ENCODE results near the gene MAD1L1. TPM values are rescaled to one million over a fixed set of nuclear protein-coding genes. Genes with fewer than 3 reads are reported as not detected.
A peak's percentile ranks its signal among the peaks of the same experiment; 100 is the strongest.

Gene MAD1L1
- total and polyA plus RNA-seq, 10 donors, result 47.3 to 118 (median 68.2) TPM

GRCh38 chr7:2225830-2226229 is 6.9 kb downstream of the MAD1L1 start:
- intact Hi-C loops (cut with DNase I; ENCODE audit: low total_unique reads), result no loop called here
- TF ChIP-seq POLR2A (IDR thresholded peaks at IDR 0.05), result no peak
- TF ChIP-seq POLR2AphosphoS5 (IDR thresholded peaks at IDR 0.05), result no peak
- TF ChIP-seq CTCF (IDR thresholded peaks at IDR 0.05 in 8 of 11, conservative IDR thresholded peaks at IDR 0.05 in 3 of 11), result no peak
- H3K4me1 ChIP-seq, result peaks cover under 1 to 43% (median 20%) of the 10 kb centered on the region in 6 donors
- no peak overlapping the region for H3K4me3 ChIP-seq
- WGBS, 5 donors, result 93 to 98% (median 95%) methylated on average over 13 of the region's 13 CpGs
- peaks cover 3 to 97% (median 60%) of the 10 kb centered on the region in 6 donors for H3K36me3 ChIP-seq
- H3K27me3 ChIP-seq (replicated peaks in 1 of 7), result no peaks in the 10 kb centered on the region
- no peak overlapping the region for H3K27ac ChIP-seq
- no peak for DNase-seq
- H3K9me3 ChIP-seq, result no peaks in the 10 kb centered on the region

DNA sequence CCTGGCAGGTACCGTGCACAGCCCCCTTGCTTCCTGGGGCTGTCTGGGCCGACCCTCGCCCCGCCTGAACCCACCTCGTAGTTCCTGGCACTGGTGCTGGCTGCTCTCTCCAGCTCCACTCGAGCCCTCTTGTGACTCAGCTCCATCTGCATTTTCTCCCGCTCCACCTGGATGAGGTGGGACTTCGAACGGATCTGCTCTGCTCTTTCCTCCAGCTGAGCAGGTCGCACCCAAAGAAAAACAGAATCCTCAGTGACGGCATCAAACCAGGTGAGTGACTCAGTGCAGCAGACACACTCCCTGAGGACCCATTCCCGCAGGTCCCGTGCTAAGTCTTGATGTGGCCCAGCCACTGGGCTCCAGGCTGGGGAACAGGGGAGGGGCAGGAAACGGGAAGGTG is 7.4 kb downstream of the MAD1L1 start:
- Histone ChIP-seq H3K36me3 (peaks cover 3 to 100% (median 65%) of the 10 kb centered on the region in 6 donors), H3K27me3 (replicated peaks in 1 of 7) (no peaks in the 10 kb centered on the region), H3K4me3 (no peak overlapping the region), H3K9me3 (no peaks in the 10 kb centered on the region), H3K4me1 (peaks cover 0 to 38% (median 15%) of the 10 kb centered on the region in 6 donors), H3K27ac (peak overlapping the region in 2 of 8 donors; percentile 34 to 60)
- intact Hi-C loops (cut with DNase I; ENCODE audit: low total_unique reads), result no loop called here
- TF ChIP-seq CTCF (IDR thresholded peaks at IDR 0.05 in 8 of 11, conservative IDR thresholded peaks at IDR 0.05 in 3 of 11) (no peak), POLR2A (IDR thresholded peaks at IDR 0.05) (no peak)
- 89 to 95% (median 94%) methylated on average over 14 of the region's 14 CpGs for WGBS, 5 donors
- DNase-seq, result no peak

DNA sequence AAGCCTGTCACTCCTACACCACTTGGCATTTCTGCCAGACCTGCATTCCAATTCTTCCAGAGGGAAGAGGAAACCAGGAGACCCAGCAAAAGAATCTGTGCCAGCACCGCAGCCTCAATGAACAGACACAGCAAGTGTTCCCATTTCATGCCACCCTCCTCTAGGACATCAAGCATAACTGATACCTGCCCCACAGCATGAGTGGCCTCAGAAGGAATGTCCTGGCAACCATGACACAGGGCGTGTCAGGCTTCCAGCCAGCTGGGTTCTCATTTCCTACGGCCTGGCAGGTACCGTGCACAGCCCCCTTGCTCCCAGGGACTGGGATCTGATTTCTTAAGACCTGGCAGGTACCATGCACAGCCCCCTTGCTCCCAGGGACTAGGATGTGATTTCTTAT is 7.8 kb downstream of the MAD1L1 start:
- no peaks in the 10 kb centered on the region for H3K9me3 ChIP-seq
- H3K27ac ChIP-seq, result peak overlapping the region in 5 of 8 donors; percentile 18 to 60 (median 34)
- peaks cover 3 to 100% (median 67%) of the 10 kb centered on the region in 6 donors for H3K36me3 ChIP-seq
- no peak overlapping the region for H3K4me3 ChIP-seq
- TF ChIP-seq POLR2AphosphoS5 (IDR thresholded peaks at IDR 0.05), result no peak
- TF ChIP-seq POLR2A (IDR thresholded peaks at IDR 0.05), result no peak
- no peak for TF ChIP-seq CTCF (IDR thresholded peaks at IDR 0.05 in 8 of 11, conservative IDR thresholded peaks at IDR 0.05 in 3 of 11)
- no peaks in the 10 kb centered on the region for H3K27me3 ChIP-seq (replicated peaks in 1 of 7)
- intact Hi-C loops (cut with DNase I; ENCODE audit: low total_unique reads), result no loop called here
- peaks cover 0 to 34% (median 12%) of the 10 kb centered on the region in 6 donors for H3K4me1 ChIP-seq
- DNase-seq, result no peak
- WGBS, 5 donors, result 65 to 84% (median 79%) methylated on average over 4 of the region's 4 CpGs

GRCh38 chr7:2224491-2224928 is 8.2 kb downstream of the MAD1L1 start:
- TF ChIP-seq POLR2A (IDR thresholded peaks at IDR 0.05) (no peak), POLR2AphosphoS5 (IDR thresholded peaks at IDR 0.05) (peak in 1 of 3 donors; percentile 56)
- H3K27ac ChIP-seq, result peak overlapping the region in 5 of 8 donors; percentile 18 to 60 (median 34)
- 81 to 94% (median 84%) methylated on average over 10 to 13 of the region's 13 CpGs for WGBS, 5 donors
- peaks cover 3 to 100% (median 67%) of the 10 kb centered on the region in 6 donors for H3K36me3 ChIP-seq
- H3K4me3 ChIP-seq, result no peak overlapping the region
- no peaks in the 10 kb centered on the region for H3K9me3 ChIP-seq
- H3K4me1 ChIP-seq, result peaks cover 0 to 29% (median 10%) of the 10 kb centered on the region in 6 donors
- intact Hi-C loops (cut with DNase I; ENCODE audit: low total_unique reads), result no loop called here
- H3K27me3 ChIP-seq (replicated peaks in 1 of 7), result no peaks in the 10 kb centered on the region
- no peak for DNase-seq
